Activated CD4-positive, CD25-positive, alpha-beta regulatory T cell treated with anti-CD3 and anti-CD28 coated beads, Interleukin-2, amount 50 U/mL, for 24 hours (primary cell): ENCODE results near the gene ABCC4.

Source experiments
- ATAC-seq, 2 donors: fragments of 150-1000 bp; cut with Tn5 transposase; one replicate each; pipeline ENCODE4 v1.10.0; 2021; ENCODE audit warnings: mild to moderate bottlenecking in 1 of 2, moderate library complexity in 1 of 2

The ABCC4 gene, protein sequence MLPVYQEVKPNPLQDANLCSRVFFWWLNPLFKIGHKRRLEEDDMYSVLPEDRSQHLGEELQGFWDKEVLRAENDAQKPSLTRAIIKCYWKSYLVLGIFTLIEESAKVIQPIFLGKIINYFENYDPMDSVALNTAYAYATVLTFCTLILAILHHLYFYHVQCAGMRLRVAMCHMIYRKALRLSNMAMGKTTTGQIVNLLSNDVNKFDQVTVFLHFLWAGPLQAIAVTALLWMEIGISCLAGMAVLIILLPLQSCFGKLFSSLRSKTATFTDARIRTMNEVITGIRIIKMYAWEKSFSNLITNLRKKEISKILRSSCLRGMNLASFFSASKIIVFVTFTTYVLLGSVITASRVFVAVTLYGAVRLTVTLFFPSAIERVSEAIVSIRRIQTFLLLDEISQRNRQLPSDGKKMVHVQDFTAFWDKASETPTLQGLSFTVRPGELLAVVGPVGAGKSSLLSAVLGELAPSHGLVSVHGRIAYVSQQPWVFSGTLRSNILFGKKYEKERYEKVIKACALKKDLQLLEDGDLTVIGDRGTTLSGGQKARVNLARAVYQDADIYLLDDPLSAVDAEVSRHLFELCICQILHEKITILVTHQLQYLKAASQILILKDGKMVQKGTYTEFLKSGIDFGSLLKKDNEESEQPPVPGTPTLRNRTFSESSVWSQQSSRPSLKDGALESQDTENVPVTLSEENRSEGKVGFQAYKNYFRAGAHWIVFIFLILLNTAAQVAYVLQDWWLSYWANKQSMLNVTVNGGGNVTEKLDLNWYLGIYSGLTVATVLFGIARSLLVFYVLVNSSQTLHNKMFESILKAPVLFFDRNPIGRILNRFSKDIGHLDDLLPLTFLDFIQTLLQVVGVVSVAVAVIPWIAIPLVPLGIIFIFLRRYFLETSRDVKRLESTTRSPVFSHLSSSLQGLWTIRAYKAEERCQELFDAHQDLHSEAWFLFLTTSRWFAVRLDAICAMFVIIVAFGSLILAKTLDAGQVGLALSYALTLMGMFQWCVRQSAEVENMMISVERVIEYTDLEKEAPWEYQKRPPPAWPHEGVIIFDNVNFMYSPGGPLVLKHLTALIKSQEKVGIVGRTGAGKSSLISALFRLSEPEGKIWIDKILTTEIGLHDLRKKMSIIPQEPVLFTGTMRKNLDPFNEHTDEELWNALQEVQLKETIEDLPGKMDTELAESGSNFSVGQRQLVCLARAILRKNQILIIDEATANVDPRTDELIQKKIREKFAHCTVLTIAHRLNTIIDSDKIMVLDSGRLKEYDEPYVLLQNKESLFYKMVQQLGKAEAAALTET (N-terminal part only)

DNA sequence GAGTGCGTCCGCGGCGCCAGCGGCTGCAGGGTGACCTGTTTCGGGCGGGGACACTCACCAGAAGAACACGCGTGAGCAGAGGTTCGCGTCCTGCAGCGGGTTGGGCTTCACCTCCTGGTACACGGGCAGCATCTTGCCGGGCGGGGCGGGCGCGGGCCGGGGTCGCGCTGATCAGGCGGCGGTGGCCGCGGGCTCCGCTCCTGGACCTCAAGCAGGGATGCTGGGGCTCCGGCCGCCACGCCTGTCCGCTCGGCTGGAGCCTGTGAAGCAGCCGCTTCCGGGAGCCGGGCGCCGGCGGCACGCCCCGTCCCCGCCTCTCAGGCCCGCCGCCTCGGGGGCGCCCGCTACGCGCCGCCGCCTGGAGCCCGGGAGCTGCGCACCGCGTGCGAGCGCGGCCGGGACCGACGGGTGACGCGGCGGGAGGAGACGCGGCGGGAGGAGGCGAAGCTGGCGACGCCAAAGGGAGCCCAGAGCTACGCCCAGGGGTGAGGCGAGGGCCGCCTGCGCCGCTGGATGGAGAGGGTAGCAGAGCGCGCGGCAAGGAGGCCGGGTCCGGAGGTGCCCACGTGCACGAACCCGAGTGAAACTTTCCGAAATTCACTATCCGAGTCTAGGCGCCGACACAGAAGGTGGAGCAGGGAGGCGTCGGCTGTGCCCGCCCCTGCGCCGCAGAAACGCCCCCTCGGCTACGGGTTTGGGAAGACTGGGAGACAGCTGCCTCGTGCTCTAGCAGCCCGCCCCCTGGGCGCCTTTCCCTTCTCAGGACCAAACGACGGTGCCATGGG lies at the start of gene ABCC4:
ABCC4 (minus strand) TSS at position 269 of the 785 bp plus-strand sequence; CDS start at position 132, 137 bp downstream.
- ATAC-seq = peak; percentile 85 to 88

DNA sequence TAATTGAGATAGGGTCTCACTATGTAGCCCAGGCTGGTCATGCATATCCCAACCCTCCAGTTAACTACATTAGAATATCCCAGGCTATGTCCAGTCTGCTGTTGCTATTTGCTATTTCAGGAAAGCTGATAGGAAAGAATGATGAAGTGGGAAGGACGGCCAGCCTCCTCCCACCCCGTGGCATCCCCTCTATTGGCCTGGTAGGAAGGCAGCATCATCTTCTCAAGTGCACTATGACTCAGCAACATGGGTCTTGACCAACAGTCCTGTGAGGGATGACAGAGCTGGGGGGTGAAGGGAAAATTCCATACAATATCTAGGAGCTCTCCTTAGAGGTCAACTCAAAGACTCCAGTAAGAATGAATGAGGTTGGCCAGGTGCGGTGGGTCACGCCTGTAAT lies 48.0 kb upstream of the ABCC4 start:
- ATAC-seq = no peak

DNA sequence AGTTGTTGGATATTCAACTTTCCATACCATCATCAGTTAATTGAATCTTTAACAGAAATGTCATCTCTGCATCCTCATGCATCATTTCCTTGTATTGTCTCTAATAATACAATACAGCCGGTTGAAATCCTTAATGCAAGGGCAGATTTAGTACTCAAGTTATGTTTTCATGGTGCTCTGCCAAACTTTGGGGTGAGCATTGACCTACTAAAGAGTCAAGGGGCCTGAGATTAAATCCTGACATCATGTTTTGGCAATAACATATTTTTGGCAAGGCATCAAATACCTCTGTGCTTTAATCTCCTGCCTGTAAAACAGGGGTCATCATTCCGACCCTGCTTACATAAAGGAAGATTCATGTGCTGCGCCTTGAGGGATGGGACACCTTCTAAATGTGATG lies 42.7 kb upstream of the ABCC4 start:
- no peak for ATAC-seq

DNA sequence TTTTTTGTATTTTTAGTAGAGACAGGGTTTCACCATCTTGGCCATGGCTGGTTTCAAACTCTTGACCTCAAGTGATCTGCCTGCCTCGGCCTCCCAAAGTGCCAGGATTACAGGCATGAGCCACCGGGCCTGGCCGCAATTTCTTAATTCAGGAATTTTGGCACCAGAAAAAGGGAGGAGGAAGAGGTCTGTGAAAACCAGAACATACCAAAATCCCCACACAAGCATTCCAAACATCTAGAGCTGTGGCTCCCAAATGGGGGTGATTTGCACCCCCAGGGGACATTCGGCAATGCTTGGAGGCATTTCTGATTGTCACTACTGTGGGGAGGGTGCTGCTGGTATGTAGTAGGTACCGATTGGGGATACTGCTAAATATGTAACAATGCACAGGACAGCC lies 40.2 kb upstream of the ABCC4 start:
- ATAC-seq = no peak

DNA sequence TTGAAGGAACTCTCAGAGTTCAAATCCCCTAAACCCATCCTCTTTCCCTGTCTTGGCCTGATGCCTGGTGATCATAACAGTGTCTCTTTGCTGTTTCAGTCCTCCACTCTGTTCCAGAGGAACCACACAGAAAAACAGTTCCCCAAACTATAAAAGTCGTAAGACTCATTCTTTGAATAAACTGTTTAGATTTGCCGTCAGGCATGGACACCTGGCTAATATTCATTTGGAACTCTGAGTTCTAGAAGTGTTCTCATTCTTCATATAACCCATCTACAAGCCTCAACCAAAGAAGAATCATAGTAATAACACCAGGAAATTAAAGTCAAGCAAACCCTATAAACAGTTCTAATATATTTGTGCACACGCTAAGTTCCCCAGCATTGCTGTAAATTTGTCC lies 37.7 kb upstream of the ABCC4 start:
- no peak for ATAC-seq

DNA sequence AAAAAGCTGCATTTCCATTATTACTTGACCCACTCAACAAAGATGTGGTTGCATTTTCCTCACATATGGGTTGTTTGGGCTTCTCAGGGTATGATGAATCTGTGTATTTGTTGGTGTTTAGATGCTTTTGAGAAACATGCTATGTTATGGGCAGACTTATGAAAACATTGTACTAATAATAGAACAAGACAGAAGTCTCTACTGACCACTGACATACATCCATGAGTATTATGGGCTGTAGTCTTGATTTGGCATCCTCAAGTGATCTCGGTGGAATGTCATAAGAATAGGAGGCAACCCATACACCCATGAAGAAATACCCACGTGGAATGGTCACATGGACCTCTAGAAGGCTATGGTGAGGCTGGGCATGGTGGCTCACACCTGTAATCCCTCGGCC lies 36.3 kb upstream of the ABCC4 start:
- ATAC-seq = no peak

DNA sequence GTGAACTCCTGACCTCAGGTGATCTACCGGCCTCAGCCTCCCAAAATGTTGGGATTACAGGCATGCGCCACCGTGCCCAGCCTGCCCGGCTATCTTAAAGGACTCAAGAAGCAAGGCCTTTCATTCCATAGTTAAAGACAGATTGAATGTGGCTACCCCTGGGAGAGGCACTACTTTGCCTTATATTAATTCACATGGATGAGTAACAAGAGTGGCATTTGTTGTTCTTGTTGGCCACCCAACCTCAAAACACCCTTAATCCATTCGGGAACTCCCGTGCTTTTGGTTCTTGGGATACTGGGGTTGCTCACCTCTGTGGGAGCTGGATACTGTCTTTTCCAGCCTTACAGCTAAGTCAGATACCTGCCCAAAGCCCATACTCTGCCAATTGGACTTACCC lies 34.4 kb upstream of the ABCC4 start:
- ATAC-seq = no peak

DNA sequence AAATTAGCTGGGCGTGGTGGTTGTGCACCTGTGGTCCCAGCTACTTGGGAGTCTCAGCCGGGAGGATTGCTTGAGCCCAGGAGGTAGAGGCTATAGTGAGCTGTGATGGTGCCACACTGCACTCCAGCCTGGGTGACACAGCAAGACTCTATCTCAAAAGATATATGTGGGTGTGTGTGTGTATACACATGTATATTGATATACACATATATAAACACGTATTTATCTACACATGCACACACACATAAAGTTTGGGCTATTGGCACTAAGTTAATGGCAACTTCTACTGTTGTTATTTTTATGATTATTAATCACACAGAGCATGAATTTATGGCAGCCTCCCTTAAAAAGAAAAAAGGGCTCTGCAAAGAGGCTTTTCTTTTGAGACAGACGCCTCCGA lies 27.1 kb upstream of the ABCC4 start:
- no peak for ATAC-seq

DNA sequence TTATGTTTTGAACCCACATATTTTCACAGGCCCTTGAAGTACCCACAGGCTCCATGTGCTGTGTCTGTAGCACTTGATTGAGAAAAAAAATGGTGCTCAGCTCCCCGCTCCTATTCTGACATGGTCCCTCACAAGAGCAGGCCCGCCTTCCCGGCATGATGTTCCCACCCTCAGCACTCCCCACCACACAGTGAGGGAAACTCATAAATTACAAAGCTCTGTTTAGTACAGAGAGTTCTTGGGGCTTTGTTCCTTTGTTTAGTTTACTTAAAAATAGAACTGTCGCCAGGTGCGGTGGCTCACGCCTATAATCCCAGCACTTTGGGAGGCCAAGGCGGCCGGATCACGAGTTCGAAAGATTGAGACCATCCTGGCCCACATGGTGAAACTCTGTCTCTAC lies 25.9 kb upstream of the ABCC4 start:
- no peak for ATAC-seq

DNA sequence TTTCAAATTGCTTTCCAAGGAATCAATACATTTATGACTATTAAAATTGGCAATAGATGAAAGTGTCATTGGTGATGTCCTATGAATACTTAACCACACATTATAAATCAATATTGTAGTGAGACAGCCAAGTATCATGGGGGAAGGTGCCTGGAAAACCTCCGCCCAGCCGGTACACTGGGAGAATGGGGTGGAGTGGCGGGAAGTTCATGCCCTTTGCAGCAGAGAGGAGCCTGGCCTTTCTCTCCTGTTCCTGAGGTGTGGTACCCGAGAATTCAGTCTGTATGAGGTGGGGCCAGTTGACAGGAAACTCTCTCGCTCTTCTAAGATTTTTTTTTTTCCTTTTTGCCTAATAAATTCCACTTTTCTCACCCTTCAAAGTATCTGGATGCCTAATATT lies 25.4 kb upstream of the ABCC4 start:
- ATAC-seq = no peak

DNA sequence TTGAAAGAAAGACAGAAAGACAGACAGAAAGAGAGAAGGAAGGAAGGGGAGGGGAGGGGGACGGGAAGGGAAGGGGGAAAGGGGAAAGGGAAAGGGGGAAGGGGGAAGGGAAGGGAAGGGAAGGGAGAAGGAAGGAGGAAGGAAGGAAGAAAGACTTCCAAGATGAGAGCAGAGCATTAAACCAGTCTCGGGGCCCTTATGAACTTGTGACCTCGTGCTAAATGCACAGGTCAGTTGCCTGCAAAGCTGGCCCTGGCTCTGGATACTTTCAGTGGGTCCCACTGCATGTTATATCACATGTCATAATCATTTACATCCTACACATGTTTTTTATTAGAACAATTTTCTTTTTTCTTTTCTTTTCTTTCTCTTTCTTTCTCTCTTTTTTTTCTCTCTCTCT lies 24.2 kb upstream of the ABCC4 start:
- no peak for ATAC-seq

DNA sequence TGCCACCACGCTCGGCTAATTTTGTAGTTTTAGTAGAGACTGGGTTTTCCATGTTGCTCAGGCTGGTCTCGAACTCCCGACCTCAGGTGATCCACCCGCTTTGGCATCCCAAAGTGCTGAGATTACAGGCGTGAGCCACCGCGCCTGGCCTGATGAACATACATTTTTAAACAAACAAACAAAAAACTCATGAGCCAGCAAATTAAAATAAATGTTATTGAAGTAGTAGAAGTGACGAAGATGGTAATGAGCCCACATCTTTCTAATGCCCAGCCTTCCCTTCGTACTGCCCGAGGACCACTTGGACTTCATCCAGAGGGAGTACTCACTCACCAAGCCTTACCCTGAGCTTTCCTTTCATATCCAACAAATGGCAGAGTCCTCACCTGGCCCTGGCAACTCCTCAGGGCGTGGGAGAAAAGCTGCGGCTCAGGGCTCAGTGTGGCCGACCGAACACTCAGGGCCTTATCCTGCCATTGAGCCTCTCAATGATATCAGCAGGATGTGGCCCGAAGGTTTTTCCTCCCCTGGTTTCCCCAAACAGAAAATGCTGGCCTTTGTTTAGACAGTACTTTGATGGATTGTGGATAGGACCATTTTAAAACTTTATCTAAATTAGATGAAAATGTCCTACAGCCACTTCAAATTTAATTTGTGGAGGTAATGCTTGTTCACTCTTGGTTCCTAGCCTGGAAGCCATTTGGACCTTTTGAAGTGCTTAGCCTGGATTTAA lies 22.8 kb upstream of the ABCC4 start:
- no peak for ATAC-seq

DNA sequence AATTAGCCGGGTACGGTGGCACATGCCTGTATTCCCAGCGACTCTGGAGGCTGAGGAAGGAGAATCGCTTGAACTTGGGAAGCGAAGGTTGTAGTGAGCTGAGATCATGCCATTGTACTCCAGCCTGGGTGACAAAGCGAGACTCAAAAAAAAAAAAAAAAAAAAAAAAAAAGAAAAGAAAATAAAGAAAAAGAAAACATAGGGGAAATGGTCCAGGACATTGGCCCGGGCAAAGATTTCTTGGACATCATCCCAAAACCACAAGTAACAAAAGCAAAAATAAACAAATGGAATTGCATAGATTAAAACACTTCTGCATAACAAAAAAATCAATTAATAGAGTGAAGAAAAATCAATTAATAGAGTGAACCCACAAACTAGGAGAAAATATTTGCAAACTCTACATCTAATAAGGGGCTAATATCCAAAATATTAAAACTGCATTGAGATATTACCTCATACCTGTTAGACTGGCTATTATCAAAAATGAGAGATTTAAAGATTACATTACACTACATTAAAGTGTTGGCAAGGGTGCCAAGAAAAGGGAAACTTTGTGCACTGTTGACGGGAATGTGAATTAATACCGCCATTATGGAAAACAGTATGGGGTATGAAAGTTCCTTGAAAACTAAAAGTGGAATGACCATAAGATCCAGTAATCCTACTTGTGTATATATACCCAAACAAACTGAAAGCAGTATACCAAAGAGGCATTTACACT lies 18.5 kb upstream of the ABCC4 start:
- no peak for ATAC-seq

DNA sequence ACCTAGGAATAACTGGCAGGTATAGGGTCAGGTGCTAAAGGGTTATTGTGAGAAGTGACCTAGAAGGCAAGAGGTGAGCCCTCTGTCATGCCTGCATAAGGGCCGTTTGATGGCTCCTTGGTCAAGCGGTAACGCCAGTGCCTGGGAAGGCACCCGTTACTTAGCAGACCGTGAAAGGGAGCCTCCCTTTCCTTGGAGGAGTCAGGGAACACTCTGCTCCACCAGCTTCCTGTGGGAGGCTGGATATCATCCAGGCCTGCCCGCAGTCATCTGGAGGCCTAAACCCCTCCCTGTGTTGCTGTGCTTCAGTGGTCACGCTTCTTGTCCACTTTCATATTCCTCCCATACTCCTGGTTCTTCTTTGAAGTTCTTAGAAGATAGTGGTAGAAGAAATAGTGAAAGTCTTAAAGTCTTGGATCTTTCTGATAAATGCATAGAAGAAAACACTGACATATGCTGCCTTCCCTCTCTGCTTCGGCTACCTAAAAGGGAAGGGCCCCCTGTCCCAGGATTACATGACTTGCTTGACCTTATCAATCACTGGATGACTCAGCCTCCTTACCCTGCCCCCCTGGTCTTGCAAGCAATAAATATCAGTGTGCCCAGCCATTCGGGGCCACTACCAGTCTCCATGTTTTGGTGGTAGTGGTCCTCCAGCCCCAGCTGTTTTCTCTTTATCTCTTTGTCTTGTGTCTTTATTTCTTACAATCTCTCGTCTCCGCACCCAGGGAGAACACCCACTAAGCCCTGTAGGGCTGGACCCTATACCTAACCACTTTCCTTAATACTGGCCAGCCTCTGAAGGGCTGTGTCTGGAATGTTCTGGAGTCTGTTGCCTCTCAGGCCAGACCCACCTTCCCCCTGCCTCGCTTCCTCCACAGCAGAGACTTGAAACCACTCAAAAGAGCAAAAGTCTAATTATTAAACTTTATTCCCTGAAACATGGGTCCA lies 16.1 kb upstream of the ABCC4 start:
- ATAC-seq = no peak

DNA sequence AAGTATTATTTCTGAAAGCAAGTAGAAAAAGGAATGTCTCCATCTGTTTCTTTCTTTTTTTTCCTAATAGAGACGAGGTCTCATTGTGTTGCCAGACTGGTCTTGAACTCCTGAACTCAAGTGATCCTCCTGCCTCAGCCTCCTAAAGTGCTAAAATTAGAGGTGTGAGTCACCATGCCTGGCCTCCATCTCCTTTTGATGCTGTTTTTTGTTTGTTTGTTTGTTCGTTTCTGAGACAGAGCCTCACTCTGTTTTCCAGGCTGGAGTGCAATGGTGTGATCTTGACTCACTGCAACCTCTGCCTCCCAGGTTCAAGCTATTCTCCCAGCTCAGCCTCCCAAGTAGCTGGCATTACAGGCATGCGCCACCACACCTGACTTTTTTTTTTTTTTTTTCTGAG lies 14.5 kb upstream of the ABCC4 start:
- no peak for ATAC-seq

DNA sequence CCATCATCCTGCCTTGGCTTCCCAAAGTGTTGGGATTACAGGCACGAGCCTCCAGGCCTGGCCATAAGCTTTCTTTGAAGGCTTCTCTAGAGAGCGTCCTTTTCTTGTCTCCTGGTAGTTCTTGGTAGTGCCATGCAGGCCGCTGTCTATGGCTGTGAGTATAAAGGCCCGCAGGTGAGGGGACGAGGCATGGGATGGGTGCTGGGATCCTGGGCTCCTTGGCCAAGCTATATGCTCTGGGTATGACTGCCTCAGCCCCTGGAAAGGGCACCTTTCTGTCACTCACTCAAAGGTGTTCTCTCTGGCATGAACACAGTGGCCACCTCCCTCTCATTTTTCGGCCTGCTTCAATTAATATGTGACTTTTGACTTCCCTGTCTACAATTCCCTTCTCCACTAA lies 6.3 kb upstream of the ABCC4 start:
- no peak for ATAC-seq

DNA sequence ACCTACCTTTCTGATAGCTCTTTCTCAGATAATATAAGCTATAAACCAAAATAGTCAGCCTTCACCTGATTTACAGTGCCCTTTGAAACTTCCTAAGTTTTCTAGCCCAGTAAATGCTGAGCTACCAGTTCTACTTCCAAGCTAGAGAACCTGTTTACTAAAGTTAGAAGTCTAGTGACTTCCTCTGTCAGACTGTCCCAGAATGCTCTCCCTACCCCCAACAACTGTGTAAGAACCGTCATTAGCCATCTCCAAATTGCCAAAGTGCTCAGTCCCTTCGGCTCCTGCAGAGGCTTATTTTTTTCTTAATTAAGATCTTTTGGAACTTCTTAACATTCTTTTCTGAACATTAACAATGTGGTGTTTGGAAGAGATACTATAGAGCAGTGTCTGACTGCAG lies 3.2 kb upstream of the ABCC4 start:
- ATAC-seq = no peak

DNA sequence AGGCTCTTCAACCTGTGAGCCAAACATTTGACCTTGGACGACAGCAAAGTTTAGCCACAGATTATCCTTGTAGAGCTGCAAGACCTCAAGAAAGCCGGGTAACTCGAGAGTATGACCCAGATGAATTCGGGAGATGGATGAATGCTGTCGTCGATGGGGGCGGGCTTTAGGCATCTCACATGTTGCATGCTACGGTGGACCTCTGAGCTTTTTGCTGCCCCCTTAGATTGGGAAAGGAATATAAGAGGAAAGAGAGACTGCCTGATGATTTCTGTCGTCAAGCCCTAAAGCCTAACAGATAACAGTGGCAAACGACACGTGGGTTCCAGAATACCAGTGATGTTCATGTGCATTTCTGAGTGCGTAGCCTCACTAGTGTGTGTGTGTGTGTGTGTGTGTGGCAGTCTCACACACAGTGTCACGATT lies 730 bp upstream of the ABCC4 start:
- ATAC-seq = no peak

DNA sequence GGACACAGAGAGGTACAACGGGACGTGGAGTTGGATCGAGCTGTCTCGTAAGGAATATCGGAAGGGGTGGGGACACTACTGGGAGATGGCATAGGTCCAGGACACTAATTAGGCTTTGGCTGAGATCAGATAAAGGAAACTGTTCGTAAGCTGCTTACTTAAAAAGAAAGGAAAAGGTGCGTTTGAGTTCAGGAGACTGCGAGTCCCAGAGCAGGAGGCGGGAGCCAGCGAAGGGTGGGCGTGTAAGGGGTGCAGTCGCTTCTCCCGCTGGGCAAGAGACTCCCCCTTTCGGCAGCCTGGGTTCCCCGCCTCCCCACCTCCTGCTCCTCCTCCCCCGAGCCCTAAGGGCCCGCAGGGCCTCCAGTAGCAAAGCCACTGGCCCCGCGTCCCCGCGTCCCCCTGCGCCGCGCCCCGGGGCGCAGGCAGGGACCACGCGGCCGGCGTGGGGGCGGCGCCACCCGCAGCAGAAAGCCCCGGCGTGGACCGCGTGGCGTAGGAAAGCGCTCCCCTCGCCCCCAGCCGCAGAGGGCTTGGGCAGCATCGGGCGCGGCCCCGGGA lies 547 bp downstream of the ABCC4 start:
- ATAC-seq = peak; percentile 50 to 53
